GM12878 (cell line): ENCODE data around the gene SPEM2. TPM values are rescaled to one million over a fixed set of nuclear protein-coding genes. Genes with fewer than 3 reads are reported as not detected.

Experiments used
- ATAC-seq: fragments of 200-7000 bp; cut with Tn5 transposase; 3 replicates; pipeline ENCODE4 v1.9.1; 2020; ENCODE audit warnings: mild to moderate bottlenecking, moderate library complexity
- BruUV-seq: library from RNA; stranded (reverse); fragments of 400-500 nt; replicated peaks from 2 replicates; lab custom pipeline; 2021; lab: Mats Ljungman, UMichigan
- CTCF ChIA-PET: fragments of 300-600 bp; sonication (Branson Sonifier 250); formaldehyde crosslinking; extraction: SDS; loops from one replicate; lab custom pipeline; 2021; ENCODE audit warnings: inconsistent platforms; lab: Yijun Ruan, JAX
- POLR2A ChIA-PET: fragments of 350-600 bp; formaldehyde crosslinking; extraction: SDS; loops from one replicate; lab custom pipeline; 2021; ENCODE audit warnings: inconsistent platforms; lab: Charles Lee
- RAD21 ChIA-PET: fragments of 300-600 bp; sonication (Branson Sonifier 250); formaldehyde crosslinking; loops from one replicate; lab custom pipeline; 2023; ENCODE audit warnings: antibody characterized with exemption; ENCODE audit not compliant: unreplicated experiment; lab: Charles Lee
- SMC1A ChIA-PET: fragments of 300-600 bp; sonication (Branson Sonifier 250); formaldehyde crosslinking; loops from one replicate; lab custom pipeline; 2023; ENCODE audit not compliant: unreplicated experiment, uncharacterized antibody; lab: Charles Lee
- DNase-seq: peaks from one replicate; pipeline ENCODE4 v3.0.0-alpha.2; 2011; ENCODE audit warnings: low read depth, low spot score
- FAIRE-seq: peaks from 3 replicates; lab custom pipeline; 2011; peaks lifted over from hg19 to GRCh38; lab: Jason Lieb, UNC
- H2AFZ ChIP-seq: 2 replicates; pipeline ENCODE4 v1.6.0; 2011; ENCODE audit warnings: low read depth, low read length, control low read depth; ENCODE audit not compliant: control insufficient read depth
- H3K27ac ChIP-seq: 2 replicates; pipeline ENCODE4 v1.5.1; 2011; ENCODE audit warnings: control low read depth; ENCODE audit not compliant: control insufficient read depth, insufficient read depth
- H3K27me3 ChIP-seq, 2 experiments: replicated peaks in 1 of 2; 2 replicates each; pipeline versions ENCODE4 v1.6.0 to v1.6.1; 2011; ENCODE audit warnings: low read length in 1 of 2; ENCODE audit not compliant: control insufficient read depth in 2 of 2, insufficient read depth in 2 of 2
- H3K36me3 ChIP-seq, 2 experiments: 2 replicates each; pipeline ENCODE4 v1.5.1; 2011; ENCODE audit warnings: low read length in 1 of 2; ENCODE audit not compliant: control insufficient read depth in 2 of 2, insufficient read depth in 2 of 2
- H3K4me1 ChIP-seq: 2 replicates; pipeline ENCODE4 v1.6.1; 2011; ENCODE audit warnings: mild to moderate bottlenecking, low read length, moderate library complexity, mixed read lengths; ENCODE audit not compliant: control insufficient read depth, insufficient read depth
- H3K4me2 ChIP-seq: 2 replicates; pipeline ENCODE4 v1.6.0; 2011; ENCODE audit warnings: control low read depth; ENCODE audit not compliant: control insufficient read depth, insufficient read depth
- H3K4me3 ChIP-seq: fragments of 200-600 bp; sonication (generic); 2 replicates; pipeline ENCODE4 v1.5.1; 2016
- H3K79me2 ChIP-seq: 2 replicates; pipeline ENCODE4 v1.6.0; 2011; ENCODE audit warnings: low read length; ENCODE audit not compliant: control insufficient read depth, insufficient read depth
- H3K9ac ChIP-seq: 2 replicates; pipeline ENCODE4 v1.8.0; 2011; ENCODE audit warnings: low read length, control low read depth, mixed read lengths; ENCODE audit not compliant: control insufficient read depth, insufficient read depth
- H3K9me3 ChIP-seq: replicated peaks from 3 replicates; pipeline ENCODE4 v1.5.1; 2011; ENCODE audit warnings: mild to moderate bottlenecking, low read length; ENCODE audit not compliant: control insufficient read depth, insufficient read depth
- H4K20me1 ChIP-seq: 2 replicates; pipeline ENCODE4 v1.6.0; 2011; ENCODE audit not compliant: control insufficient read depth, insufficient read depth
- CHD4 ChIP-seq: fragments of 200-600 bp; sonication (generic); IDR thresholded peaks from 2 replicates; pipeline ENCODE4 v1.6.1; 2016; ENCODE audit warnings: mild to moderate bottlenecking
- ETV6 ChIP-seq, 2 experiments: fragments of 450-650 bp in 1 of 2; IDR thresholded peaks in 1 of 2; conservative IDR thresholded peaks in 1 of 2; 2 replicates each; pipeline ENCODE4 v1.6.1; 2014; ENCODE audit warnings: antibody characterized with exemption in 1 of 2, borderline replicate concordance in 1 of 2, low read depth in 1 of 2, mild to moderate bottlenecking in 1 of 2, moderate library complexity in 1 of 2
- FOS ChIP-seq: IDR thresholded peaks from 3 replicates; pipeline ENCODE4 v1.6.1; 2011; ENCODE audit warnings: borderline replicate concordance; ENCODE audit not compliant: insufficient read length; ENCODE audit errors: extremely low read depth
- FOXM1 ChIP-seq: IDR thresholded peaks from 2 replicates; pipeline ENCODE4 v1.6.1; 2012; ENCODE audit warnings: low read depth, mild to moderate bottlenecking, inconsistent platforms, low read length, moderate library complexity
- HDGF ChIP-seq: fragments of 450-650 bp; IDR thresholded peaks from 2 replicates; pipeline ENCODE4 v1.6.1; 2016; ENCODE audit warnings: antibody characterized with exemption
- KDM1A ChIP-seq: fragments of 200-600 bp; sonication (generic); IDR thresholded peaks from 2 replicates; pipeline ENCODE4 v1.6.1; 2016; ENCODE audit warnings: borderline replicate concordance
- MTA3 ChIP-seq: IDR thresholded peaks from 2 replicates; pipeline ENCODE4 v1.6.1; 2012; ENCODE audit warnings: low read length, inconsistent platforms, borderline replicate concordance
- NBN ChIP-seq: fragments of 450-650 bp; IDR thresholded peaks from 2 replicates; pipeline ENCODE4 v1.6.1; 2016
- NFIC ChIP-seq: IDR thresholded peaks from 2 replicates; pipeline ENCODE4 v1.6.1; 2012; ENCODE audit warnings: low read depth, mild to moderate bottlenecking, inconsistent platforms, low read length, moderate library complexity
- NFYB ChIP-seq: IDR thresholded peaks from 2 replicates; pipeline ENCODE4 v1.6.1; 2011; ENCODE audit warnings: low read depth, mild to moderate bottlenecking, low read length, improper control_type of control experiment, moderate library complexity; ENCODE audit not compliant: insufficient read depth
- POLR2AphosphoS2 ChIP-seq: IDR thresholded peaks from 2 replicates; pipeline ENCODE4 v1.6.1; 2011; ENCODE audit warnings: low read depth, mild to moderate bottlenecking, low read length, improper control_type of control experiment, moderate library complexity
- POU2F2 ChIP-seq: IDR thresholded peaks from 3 replicates; pipeline ENCODE4 v1.6.1; 2011; ENCODE audit warnings: low read depth, mild to moderate bottlenecking, low read length, borderline replicate concordance
- SREBF2 ChIP-seq: IDR thresholded peaks from 2 replicates; pipeline ENCODE4 v1.6.1; 2012; ENCODE audit warnings: mild to moderate bottlenecking, low read length
- TCF12 ChIP-seq: IDR thresholded peaks from 2 replicates; pipeline ENCODE4 v1.6.1; 2011; ENCODE audit warnings: low read depth, mild to moderate bottlenecking, low read length
- ZBTB4 ChIP-seq: fragments of 450-650 bp; formaldehyde crosslinking; IDR thresholded peaks from 2 replicates; pipeline ENCODE4 v1.4.0; 2022; ENCODE audit warnings: mild to moderate bottlenecking, moderate library complexity
- ZNF217 ChIP-seq: fragments of 450-650 bp; IDR thresholded peaks from 2 replicates; pipeline ENCODE4 v1.6.1; 2017; ENCODE audit warnings: antibody characterized with exemption, mild to moderate bottlenecking
- ZNF274 ChIP-seq: IDR thresholded peaks from one replicate; pipeline ENCODE4 v1.8.0; 2011; ENCODE audit not compliant: insufficient read length, insufficient read depth
- WGBS: methylation state at CpG from one replicate; pipeline ENCODE4 v1.1.6; 2016; ENCODE audit warnings: low lambda C conversion rate; ENCODE audit not compliant: insufficient replicate concordance, insufficient coverage; ENCODE audit errors: missing lambda C conversion rate; 5-methylcytosine and 5-hydroxymethylcytosine counted together
- in situ Hi-C: fragments of 300-500 bp; cut with MboI; formaldehyde crosslinking; loops from 9 replicates; pipeline ENCODE4 v1.14.3; 2018; ENCODE audit warnings: mixed read lengths
- intact Hi-C: fragments of 100-400 bp; cut with micrococcal nuclease; formaldehyde crosslinking; loops from one replicate; pipeline ENCODE4 v1.14.2; 2022; ENCODE audit not compliant: unreplicated experiment
- polyA plus RNA-seq, 11 experiments: library from polyadenylated mRNA; depleted of rRNA in 4 of 11; unstranded in 6 of 11; stranded (reverse) in 5 of 11; fragments of >200 nt; fragmentation: Nextera tagmentation in 4 of 11; fragmentation: Illumina TruSeq in 1 of 11; extraction: Ambion mirVana in 4 of 11; extraction: Trizol in 1 of 11; gene quantifications; 1 replicate in 1 of 11; 2 replicates in 10 of 11; pipeline versions ENCODE4 v1.2.1 to v1.2.3, GENCODE V29; 2011 to 2016; ENCODE audit warnings: inconsistent platforms in 2 of 11, missing spikeins in 2 of 11, low read depth in 1 of 11
- total RNA-seq, 4 experiments: library from RNA; depleted of rRNA in 3 of 4; stranded (reverse); fragments of >200 nt in 3 of 4; fragmentation: Illumina TruSeq in 1 of 4; extraction: Trizol in 1 of 4; gene quantifications; 2 replicates each; pipeline versions ENCODE4 v1.2.1 to v1.2.3, GENCODE V29; 2013 to 2021
- TF ChIP-seq, protein P1 (sequence below): fragments of 450-650 bp; IDR thresholded peaks from 2 replicates; pipeline ENCODE4 v1.6.1; 2017; ENCODE audit warnings: mild to moderate bottlenecking, low read depth, inconsistent platforms; ENCODE audit not compliant: poor library complexity, severe bottlenecking

Gene SPEM2
- total and polyA plus RNA-seq, 10 of the 15 experiments (the other 5 are each of a cell fraction or from before 2014, with no cell fraction given), result not detected

GRCh38 chr17:7476494-7476893 is 51.1 kb downstream of the SPEM2 start (continued):
- TF ChIP-seq ETV6 (conservative IDR thresholded peaks at IDR 0.05 in 1 of 2, IDR thresholded peaks at IDR 0.05 in 1 of 2; ENCODE audit: borderline replicate concordance in 1 of 2, low read depth in 1 of 2) (no peak), FOXM1 (no peak), ZNF274 (no peak), NFYB (no peak)

- intact Hi-C loops, result no loop called here
- 94% methylated on average over 5 of the region's 5 CpGs for WGBS
- no TSS peak for BruUV-seq
- Histone ChIP-seq H4K20me1 (peaks cover 2% of the 10 kb centered on the region; the same call in 1 of the 2 replicates), H3K36me3 (no peaks in the 10 kb centered on the region), H3K79me2 (peaks cover 31% of the 10 kb centered on the region), H3K9ac (no peak overlapping the region), H3K4me2 (peak overlapping the region; percentile 87), H3K9me3 (no peaks in the 10 kb centered on the region), H2AFZ (no peak overlapping the region), H3K4me3 (no peak overlapping the region), H3K27me3 (no peaks in the 10 kb centered on the region), H3K27ac (no peak overlapping the region), H3K4me1 (peaks cover 11% of the 10 kb centered on the region)
- ChIA-PET CTCF (interaction anchor here (0.8 to 6.2 kb wide), 6 partner anchors 10 to 121 kb away, joined by 3 to 17 read pairs (median 4); partner anchors contain the start of genes SENP3 and TMEM102), POLR2A (interaction anchor here (0.5 to 2.1 kb wide), 5 partner anchors 8 to 41 kb away, joined by 3 to 9 read pairs (median 7); partner anchors contain the start of gene TMEM102), SMC1A (interaction anchor here (0.9 to 2.0 kb wide), 4 partner anchors 12 to 41 kb away, joined by 3 to 5 read pairs (median 4); partner anchors contain the start of gene TMEM102), RAD21 (interaction anchor here (0.7 to 1.2 kb wide), 4 partner anchors 12 to 114 kb away, joined by 3 to 4 read pairs (median 3); no protein-coding TSS in a partner anchor)
- FAIRE-seq, result no peak
- ATAC-seq, result no peak
- in situ Hi-C loops, result no loop called here
- DNase-seq, result no peak
- TF ChIP-seq HDGF (no peak), NBN (no peak), KDM1A (no peak), ZBTB4 (no peak), TCF12 (no peak), FOS (no peak), CHD4 (no peak), NFIC (no peak), ZNF274 (no peak), MTA3 (no peak), POU2F2 (no peak), SREBF2 (no peak), ZNF217 (no peak), POLR2AphosphoS2 (no peak)
- TF ChIP-seq, protein P1, sequence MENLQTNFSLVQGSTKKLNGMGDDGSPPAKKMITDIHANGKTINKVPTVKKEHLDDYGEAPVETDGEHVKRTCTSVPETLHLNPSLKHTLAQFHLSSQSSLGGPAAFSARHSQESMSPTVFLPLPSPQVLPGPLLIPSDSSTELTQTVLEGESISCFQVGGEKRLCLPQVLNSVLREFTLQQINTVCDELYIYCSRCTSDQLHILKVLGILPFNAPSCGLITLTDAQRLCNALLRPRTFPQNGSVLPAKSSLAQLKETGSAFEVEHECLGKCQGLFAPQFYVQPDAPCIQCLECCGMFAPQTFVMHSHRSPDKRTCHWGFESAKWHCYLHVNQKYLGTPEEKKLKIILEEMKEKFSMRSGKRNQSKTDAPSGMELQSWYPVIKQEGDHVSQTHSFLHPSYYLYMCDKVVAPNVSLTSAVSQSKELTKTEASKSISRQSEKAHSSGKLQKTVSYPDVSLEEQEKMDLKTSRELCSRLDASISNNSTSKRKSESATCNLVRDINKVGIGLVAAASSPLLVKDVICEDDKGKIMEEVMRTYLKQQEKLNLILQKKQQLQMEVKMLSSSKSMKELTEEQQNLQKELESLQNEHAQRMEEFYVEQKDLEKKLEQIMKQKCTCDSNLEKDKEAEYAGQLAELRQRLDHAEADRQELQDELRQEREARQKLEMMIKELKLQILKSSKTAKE, result no peak
Observed at GRCh38 chr17:7476951-7477350, 51.5 kb downstream of the SPEM2 start.
